Natural killer cell (primary cell): Measurements from ENCODE around the gene S100A14. TPM values are rescaled to one million over a fixed set of nuclear protein-coding genes. Genes with fewer than 3 reads are reported as not detected.

ENCODE experiments used
- ATAC-seq, 3 donors: fragments of 150-1000 bp in 2 of 3; fragments of 200-7000 bp in 1 of 3; cut with Tn5 transposase; 1 replicate in 1 of 3; 2 replicates in 2 of 3; pipeline ENCODE4 v1.10.0; 2021; ENCODE audit warnings: mild to moderate bottlenecking in 2 of 3, moderate library complexity in 2 of 3
- DNase-seq, 2 donors: peaks; one replicate each; pipeline versions ENCODE4 v3.0.0 to v3.0.0-alpha.2; 2013 to 2021; ENCODE audit warnings: mixed read lengths in 1 of 2
- H3K27ac ChIP-seq: one replicate; pipeline ENCODE4 v1.5.1; 2013; ENCODE audit warnings: mild to moderate bottlenecking, low read length
- H3K27me3 ChIP-seq: one replicate; pipeline ENCODE4 v1.6.1; 2013; ENCODE audit warnings: low read length; ENCODE audit not compliant: control insufficient read depth, insufficient read depth
- H3K36me3 ChIP-seq: one replicate; pipeline ENCODE4 v1.6.1; 2013; ENCODE audit warnings: low read length; ENCODE audit not compliant: control insufficient read depth, insufficient read depth
- H3K4me1 ChIP-seq: one replicate; pipeline ENCODE4 v1.6.1; 2013; ENCODE audit warnings: low read length; ENCODE audit not compliant: control insufficient read depth, insufficient read depth
- H3K4me3 ChIP-seq: one replicate; pipeline ENCODE4 v1.5.1; 2013; ENCODE audit warnings: low read length
- H3K9me3 ChIP-seq: one replicate; pipeline ENCODE4 v1.6.1; 2013; ENCODE audit warnings: low read length; ENCODE audit not compliant: control insufficient read depth, insufficient read depth
- H3K27ac Mint-ChIP-seq, 2 donors: one replicate each; pipeline ENCODE4 v1.8.0; 2022; ENCODE audit warnings: mild to moderate bottlenecking in 2 of 2, mixed read lengths in 2 of 2, moderate library complexity in 1 of 2
- H3K27me3 Mint-ChIP-seq, 2 donors: one replicate each; pipeline ENCODE4 v1.8.0; 2022; ENCODE audit warnings: low read depth in 2 of 2, mixed read lengths in 2 of 2
- H3K36me3 Mint-ChIP-seq: one replicate; pipeline ENCODE4 v1.8.0; 2022; ENCODE audit warnings: mixed read lengths
- H3K4me1 Mint-ChIP-seq, 2 donors: one replicate each; pipeline ENCODE4 v1.8.0; 2022; ENCODE audit warnings: mixed read lengths in 2 of 2
- H3K4me3 Mint-ChIP-seq: one replicate; pipeline ENCODE4 v1.8.0; 2022; ENCODE audit warnings: mild to moderate bottlenecking, moderate library complexity, mixed read lengths
- H3K9me3 Mint-ChIP-seq, 2 donors: one replicate each; pipeline ENCODE4 v1.8.0; 2022; ENCODE audit warnings: mixed read lengths in 2 of 2
- CTCF ChIP-seq: fragments of 200-600 bp; IDR thresholded peaks from one replicate; pipeline ENCODE4 v1.8.0; 2022; ENCODE audit warnings: antibody characterized with exemption
- WGBS: methylation state at CpG from one replicate; pipeline ENCODE4 v1.1.7; 2013; ENCODE audit warnings: missing lambda C conversion rate; ENCODE audit not compliant: insufficient coverage; 5-methylcytosine and 5-hydroxymethylcytosine counted together
- intact Hi-C: fragments of 100-400 bp; cut with micrococcal nuclease; formaldehyde crosslinking; loops from one replicate; pipeline ENCODE4 v1.14.2; 2022
- total RNA-seq, 4 donors: library from RNA; stranded (reverse); fragments of 120-200 nt in 1 of 4; gene quantifications; one replicate each; pipeline versions ENCODE4 v1.2.3 to v1.2.4, GENCODE V29; 2013 to 2022

S100A14 gene
- total RNA-seq, 3 donors from 2014 or later (not counting 1 experiment from before 2014, with no cell fraction given), result not detected

GRCh38 chr1:153624965-153625611 lies 9.0 kb upstream of the S100A14 start:
- Mint-ChIP-seq H3K36me3 (no peaks in the 10 kb centered on the region), H3K4me3 (no peak overlapping the region), H3K27ac (no peak overlapping the region), H3K27me3 (peaks cover 6 to 8% of the 10 kb centered on the region in 2 donors), H3K9me3 (no peaks in the 10 kb centered on the region), H3K4me1 (peaks cover 8 to 10% of the 10 kb centered on the region in 2 donors)
- Histone ChIP-seq H3K27me3 (no peaks in the 10 kb centered on the region), H3K4me3 (no peak overlapping the region), H3K27ac (no peak overlapping the region), H3K4me1 (peaks cover 19% of the 10 kb centered on the region), H3K9me3 (no peaks in the 10 kb centered on the region), H3K36me3 (no peaks in the 10 kb centered on the region)
- no peak for DNase-seq
- no peak for ATAC-seq
- no peak for TF ChIP-seq CTCF
- 94% methylated on average over 10 of the region's 10 CpGs for WGBS
- intact Hi-C loops, result no loop called here

- Mint-ChIP-seq H3K27me3 (peaks cover 6 to 8% of the 10 kb centered on the region in 2 donors), H3K4me3 (no peak overlapping the region), H3K9me3 (no peaks in the 10 kb centered on the region), H3K4me1 (peaks cover 8 to 10% of the 10 kb centered on the region in 2 donors), H3K27ac (no peak overlapping the region), H3K36me3 (no peaks in the 10 kb centered on the region)
- no peaks in the 10 kb centered on the region for H3K36me3 ChIP-seq
- ATAC-seq (no peak), DNase-seq (no peak)
- 81% methylated on average over 7 of the region's 7 CpGs for WGBS
- no peaks in the 10 kb centered on the region for H3K9me3 ChIP-seq
- intact Hi-C loops, result no loop called here
- H3K4me3 ChIP-seq, result no peak overlapping the region
- no peak overlapping the region for H3K27ac ChIP-seq
- H3K4me1 ChIP-seq, result peaks cover 19% of the 10 kb centered on the region
- no peak for TF ChIP-seq CTCF
- no peaks in the 10 kb centered on the region for H3K27me3 ChIP-seq
Observed at GRCh38 chr1:153623101-153623500, 7.0 kb upstream of the S100A14 start.

GRCh38 chr1:153619171-153619570 lies 3.0 kb upstream of the S100A14 start:
- intact Hi-C loops, result no loop called here
- Mint-ChIP-seq H3K27me3 (no peaks in the 10 kb centered on the region), H3K27ac (no peak overlapping the region), H3K4me3 (no peak overlapping the region), H3K36me3 (no peaks in the 10 kb centered on the region), H3K9me3 (no peaks in the 10 kb centered on the region), H3K4me1 (peaks cover 0 to 7% of the 10 kb centered on the region in 2 donors)
- Histone ChIP-seq H3K36me3 (no peaks in the 10 kb centered on the region), H3K4me3 (no peak overlapping the region), H3K27ac (no peak overlapping the region), H3K9me3 (no peaks in the 10 kb centered on the region), H3K27me3 (no peaks in the 10 kb centered on the region), H3K4me1 (peaks cover 8% of the 10 kb centered on the region)
- no peak for ATAC-seq
- WGBS, result 94% methylated on average over 6 of the region's 6 CpGs
- no peak for TF ChIP-seq CTCF
- no peak for DNase-seq

DNA sequence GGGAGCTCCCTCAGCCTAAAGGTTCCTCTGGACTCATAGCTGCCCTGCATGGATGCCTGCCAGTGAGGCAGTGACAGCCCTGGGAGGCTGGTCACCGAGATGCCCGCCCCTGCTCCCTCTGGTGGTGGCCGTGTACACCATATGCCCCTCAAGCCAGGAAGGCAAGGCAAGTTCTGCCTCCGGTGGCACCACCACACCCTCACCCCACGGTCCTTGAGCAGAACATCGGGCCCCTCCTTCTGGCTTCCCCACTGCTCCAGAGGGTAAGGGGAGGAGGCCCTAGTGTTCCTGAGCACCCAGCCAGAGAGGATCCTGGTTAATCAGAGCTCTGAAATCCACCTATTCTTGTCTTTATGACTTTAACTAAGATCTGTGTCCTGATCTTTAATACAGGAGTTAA lies 1.5 kb upstream of the S100A14 start:
- Mint-ChIP-seq H3K4me1 (peaks cover 0 to 7% of the 10 kb centered on the region in 2 donors), H3K36me3 (no peaks in the 10 kb centered on the region), H3K27ac (peak overlapping the region in 1 of 2 donors; percentile 53), H3K27me3 (no peaks in the 10 kb centered on the region), H3K4me3 (no peak overlapping the region), H3K9me3 (no peaks in the 10 kb centered on the region)
- ATAC-seq, result peak; percentile 82 to 97 (median 96)
- TF ChIP-seq CTCF, result peak; percentile 62
- WGBS, result 6% methylated on average over 3 of the region's 6 CpGs
- peak; percentile 67 to 71 for DNase-seq
- H3K36me3 ChIP-seq, result no peaks in the 10 kb centered on the region
- H3K9me3 ChIP-seq, result no peaks in the 10 kb centered on the region
- H3K27ac ChIP-seq, result no peak overlapping the region
- no peaks in the 10 kb centered on the region for H3K27me3 ChIP-seq
- H3K4me1 ChIP-seq, result peaks cover 8% of the 10 kb centered on the region
- H3K4me3 ChIP-seq, result no peak overlapping the region
- intact Hi-C loops, result loop anchor here (1.0 kb wide), 1 partner anchor 106 kb away; no protein-coding TSS in a partner anchor
